Measurements from ENCODE around the gene CHSY1. TPM values are rescaled to one million over a fixed set of nuclear protein-coding genes. Genes with fewer than 3 reads are reported as not detected.

CHSY1 gene
- total and polyA plus RNA-seq, 12 donors, result 14.8 to 82.5 (median 34.2) TPM

- H3K27ac ChIP-seq, result no peak overlapping the region
- DNase-seq, result peak in 1 of 7 donors; percentile 18
- TF ChIP-seq CTCF (IDR thresholded peaks at IDR 0.05) (no peak), POLR2A (IDR thresholded peaks at IDR 0.05) (no peak)
- H3K27me3 ChIP-seq, result no peaks in the 10 kb centered on the region
- H3K36me3 ChIP-seq (replicated peaks in 1 of 2), result peaks cover 0 to 58% of the 10 kb centered on the region in 2 donors
- H3K9me3 ChIP-seq (replicated peaks in 1 of 3), result no peaks in the 10 kb centered on the region
- H3K4me1 ChIP-seq (replicated peaks in 1 of 2), result peaks cover 0 to 4% of the 10 kb centered on the region in 2 donors
- 84 to 90% (median 89%) methylated on average over 9 of the region's 9 CpGs for WGBS, 4 donors
- no peak overlapping the region for H3K4me3 ChIP-seq
- intact Hi-C loops (cut with DNase I), result no loop called here
Measured at GRCh38 chr15:101286471-101287114, 34.7 kb upstream of the CHSY1 start.

DNA sequence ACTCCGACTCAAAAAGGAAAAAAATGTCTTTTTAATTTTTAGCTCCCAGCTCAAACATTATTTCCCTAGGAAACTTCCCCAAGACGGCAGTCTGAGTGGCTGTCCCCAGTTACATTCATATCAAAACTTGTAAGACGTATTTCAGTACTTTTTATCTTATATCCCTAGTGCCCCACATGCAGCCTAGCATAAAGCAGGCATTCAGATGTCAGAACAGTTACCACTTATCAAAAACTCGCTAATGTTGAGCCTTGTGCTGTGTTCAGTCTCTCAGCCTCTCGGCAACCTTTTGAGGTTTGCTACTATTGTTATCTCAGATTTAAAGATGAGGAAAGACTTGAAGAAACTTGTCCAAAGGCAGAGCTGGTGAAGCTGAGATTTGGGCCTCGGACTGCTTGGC lies 32.1 kb upstream of the CHSY1 start:
- DNase-seq, result peak in 1 of 7 donors; percentile 27
- Histone ChIP-seq H3K4me3 (no peak overlapping the region), H3K4me1 (replicated peaks in 1 of 2) (peaks cover 0 to 4% of the 10 kb centered on the region in 2 donors), H3K27ac (no peak overlapping the region), H3K36me3 (replicated peaks in 1 of 2) (peaks cover 0 to 80% of the 10 kb centered on the region in 2 donors), H3K27me3 (no peaks in the 10 kb centered on the region), H3K9me3 (replicated peaks in 1 of 3) (no peaks in the 10 kb centered on the region)
- intact Hi-C loops (cut with DNase I), result no loop called here
- 80 to 96% (median 88%) methylated on average over 6 of the region's 6 CpGs for WGBS, 4 donors
- TF ChIP-seq CTCF (IDR thresholded peaks at IDR 0.05), result no peak
- TF ChIP-seq POLR2A (IDR thresholded peaks at IDR 0.05), result no peak

- intact Hi-C loops (cut with DNase I), result no loop called here
- Histone ChIP-seq H3K27me3 (no peaks in the 10 kb centered on the region), H3K36me3 (replicated peaks in 1 of 2) (peaks cover 0 to 56% of the 10 kb centered on the region in 2 donors), H3K9me3 (replicated peaks in 1 of 3) (no peaks in the 10 kb centered on the region), H3K4me3 (no peak overlapping the region), H3K4me1 (replicated peaks in 1 of 2) (peaks cover 9 to 16% of the 10 kb centered on the region in 2 donors), H3K27ac (no peak overlapping the region)
- 54 to 65% (median 62%) methylated on average over 2 of the region's 2 CpGs for WGBS, 4 donors
- TF ChIP-seq POLR2A (IDR thresholded peaks at IDR 0.05) (no peak), CTCF (IDR thresholded peaks at IDR 0.05) (no peak)
- peak in 1 of 7 donors; percentile 30 for DNase-seq
Measured at GRCh38 chr15:101280007-101280406, 28.2 kb upstream of the CHSY1 start.

DNA sequence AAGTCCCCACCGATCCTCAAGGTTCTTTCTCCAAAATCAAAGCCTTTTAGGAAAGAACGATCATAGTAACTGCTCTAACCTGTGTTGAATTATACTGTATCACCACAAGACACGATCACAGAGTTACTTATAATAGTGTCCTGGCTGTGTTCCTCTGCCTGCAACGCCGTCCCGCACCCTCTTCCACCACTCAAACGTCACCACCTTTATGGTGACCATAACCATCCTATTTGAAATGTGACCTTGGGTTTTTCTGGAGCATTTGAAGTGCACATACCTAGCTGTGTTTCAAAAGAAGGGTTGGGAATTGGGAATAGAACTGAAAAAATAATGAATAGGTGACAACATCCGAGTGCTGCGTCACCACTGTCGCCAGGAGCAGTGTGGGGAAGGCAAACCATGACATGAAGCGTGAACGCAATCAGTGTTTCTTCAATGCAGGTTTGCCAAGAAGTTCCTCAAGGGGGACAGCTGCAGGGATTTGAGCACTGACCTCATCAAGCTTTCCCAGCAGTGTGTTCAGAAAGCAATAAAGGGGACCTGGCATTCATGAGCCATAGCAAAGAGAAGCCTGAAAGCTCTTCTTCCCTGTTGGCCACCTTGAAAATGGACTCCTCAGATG lies 26.2 kb upstream of the CHSY1 start:
- Histone ChIP-seq H3K4me3 (peak overlapping the region in 2 of 4 donors; percentile 60 to 85), H3K27me3 (no peaks in the 10 kb centered on the region), H3K27ac (peak overlapping the region in 3 of 5 donors; percentile 90 to 96 (median 90)), H3K9me3 (replicated peaks in 1 of 3) (no peaks in the 10 kb centered on the region), H3K4me1 (replicated peaks in 1 of 2) (peaks cover 9 to 16% of the 10 kb centered on the region in 2 donors), H3K36me3 (replicated peaks in 1 of 2) (peaks cover 0 to 56% of the 10 kb centered on the region in 2 donors)
- intact Hi-C loops (cut with DNase I), result no loop called here
- WGBS, 4 donors, result 73 to 84% (median 76%) methylated on average over 12 of the region's 12 CpGs
- no peak for TF ChIP-seq CTCF (IDR thresholded peaks at IDR 0.05)
- no peak for TF ChIP-seq POLR2A (IDR thresholded peaks at IDR 0.05)
- peak in 1 of 7 donors; percentile 53 for DNase-seq
